HG03060 (cell line): ENCODE data around the gene CUBN.

ENCODE experiments used
- ATAC-seq: cut with Tn5 transposase; IDR thresholded peaks from one replicate; pipeline ENCODE4 v1.9.1; 2021; ENCODE audit warnings: low read depth, moderate number of reproducible peaks; ENCODE audit not compliant: unreplicated experiment

The CUBN gene

GRCh38 chr10:16934461-16934860 lies 195.2 kb downstream of the CUBN start:
- no peak for ATAC-seq

GRCh38 chr10:16933783-16934182 lies 195.8 kb downstream of the CUBN start:
- ATAC-seq: no peak

- no peak for ATAC-seq
Measured at GRCh38 chr10:16931930-16932329, 197.7 kb downstream of the CUBN start.

- no peak for ATAC-seq
Measured at GRCh38 chr10:16930540-16930939, 199.1 kb downstream of the CUBN start.

GRCh38 chr10:16929069-16929468 lies 200.5 kb downstream of the CUBN start:
- no peak for ATAC-seq

- ATAC-seq: no peak
Measured at GRCh38 chr10:16927546-16927945, 202.1 kb downstream of the CUBN start.

GRCh38 chr10:16923726-16924125 lies 205.9 kb downstream of the CUBN start:
- ATAC-seq: no peak

GRCh38 chr10:16923309-16923708 lies 206.3 kb downstream of the CUBN start:
- no peak for ATAC-seq

GRCh38 chr10:16919121-16919982 lies 210.3 kb downstream of the CUBN start:
- ATAC-seq: no peak

GRCh38 chr10:16916496-16916895 lies 213.1 kb downstream of the CUBN start:
- ATAC-seq: no peak

GRCh38 chr10:16915300-16915699 lies 214.3 kb downstream of the CUBN start:
- ATAC-seq: no peak

- ATAC-seq: no peak
Measured at GRCh38 chr10:16913266-16913665, 216.3 kb downstream of the CUBN start.

- ATAC-seq: no peak
Measured at GRCh38 chr10:16910793-16911164, 218.8 kb downstream of the CUBN start.

GRCh38 chr10:16909961-16910792 lies 219.4 kb downstream of the CUBN start:
- no peak for ATAC-seq

GRCh38 chr10:16909271-16909767 lies 220.3 kb downstream of the CUBN start:
- ATAC-seq: no peak

GRCh38 chr10:16907687-16908086 lies 221.9 kb downstream of the CUBN start:
- ATAC-seq: no peak

GRCh38 chr10:16905320-16905719 lies 224.3 kb downstream of the CUBN start:
- ATAC-seq: no peak

- no peak for ATAC-seq
Measured at GRCh38 chr10:16904639-16905061, 225.0 kb downstream of the CUBN start.

GRCh38 chr10:16904049-16904448 lies 225.6 kb downstream of the CUBN start:
- no peak for ATAC-seq

GRCh38 chr10:16902606-16903005 lies 227.0 kb downstream of the CUBN start:
- no peak for ATAC-seq

GRCh38 chr10:16901106-16901505 lies 228.5 kb downstream of the CUBN start:
- no peak for ATAC-seq
